H9 (cell line): ENCODE results near the gene ZC3HAV1. TPM values are rescaled to one million over a fixed set of nuclear protein-coding genes. Genes with fewer than 3 reads are reported as not detected.

ENCODE experiments used
- DNase-seq: peaks from one replicate; pipeline ENCODE4 v3.0.0-alpha.2; 2017
- H2AFZ ChIP-seq: one replicate; pipeline ENCODE4 v1.6.1; 2013; ENCODE audit warnings: mild to moderate bottlenecking, low read length, control low read depth, moderate library complexity
- H2AK5ac ChIP-seq: 2 replicates; pipeline ENCODE4 v1.6.1; 2013; ENCODE audit warnings: low read length, control low read depth, mixed read lengths; ENCODE audit not compliant: insufficient read length
- H2BK120ac ChIP-seq: one replicate; pipeline ENCODE4 v1.6.1; 2013; ENCODE audit warnings: low read depth, mild to moderate bottlenecking, low read length, control low read depth, inconsistent platforms; ENCODE audit not compliant: poor library complexity, severe bottlenecking
- H2BK12ac ChIP-seq: 2 replicates; pipeline ENCODE4 v1.6.1; 2013; ENCODE audit warnings: low read length, control low read depth, mixed read lengths, low read depth; ENCODE audit not compliant: insufficient read length
- H2BK15ac ChIP-seq: 2 replicates; pipeline ENCODE4 v1.6.1; 2013; ENCODE audit warnings: low read depth, low read length, control low read depth
- H2BK20ac ChIP-seq: one replicate; pipeline ENCODE4 v1.6.1; 2013; ENCODE audit warnings: low read depth, mild to moderate bottlenecking, low read length, control low read depth, inconsistent platforms; ENCODE audit not compliant: poor library complexity, severe bottlenecking
- H2BK5ac ChIP-seq: 2 replicates; pipeline ENCODE4 v1.6.1; 2013; ENCODE audit warnings: low read length, control low read depth, mixed read lengths; ENCODE audit not compliant: insufficient read length
- H3K14ac ChIP-seq: 2 replicates; pipeline ENCODE4 v1.6.1; 2013; ENCODE audit warnings: low read length, control low read depth; ENCODE audit not compliant: insufficient read depth
- H3K18ac ChIP-seq: 2 replicates; pipeline ENCODE4 v1.6.1; 2013; ENCODE audit warnings: low read depth, mild to moderate bottlenecking, mixed read lengths, low read length, control low read depth; ENCODE audit not compliant: insufficient read length
- H3K23ac ChIP-seq: 2 replicates; pipeline ENCODE4 v1.6.1; 2013; ENCODE audit warnings: low read length, control low read depth, mixed read lengths, low read depth; ENCODE audit not compliant: insufficient read length
- H3K23me2 ChIP-seq: 2 replicates; pipeline ENCODE4 v1.6.1; 2013; ENCODE audit warnings: low read depth, mild to moderate bottlenecking, mixed read lengths, low read length, control low read depth; ENCODE audit not compliant: insufficient read length, poor library complexity, severe bottlenecking
- H3K27ac ChIP-seq: 2 replicates; pipeline ENCODE4 v1.5.1; 2013; ENCODE audit warnings: low read length, control low read depth, mixed read lengths, low read depth; ENCODE audit not compliant: insufficient read length
- H3K27me3 ChIP-seq: 2 replicates; pipeline ENCODE4 v1.6.1; 2013; ENCODE audit warnings: low read length, control low read depth, inconsistent platforms; ENCODE audit not compliant: insufficient read depth
- H3K4ac ChIP-seq: 2 replicates; pipeline ENCODE4 v1.6.1; 2013; ENCODE audit warnings: low read depth, mild to moderate bottlenecking, control low read depth, inconsistent platforms, low read length, moderate library complexity
- H3K4me1 ChIP-seq: 2 replicates; pipeline ENCODE4 v1.6.1; 2013; ENCODE audit warnings: low read length, control low read depth, inconsistent platforms; ENCODE audit not compliant: insufficient read depth
- H3K4me2 ChIP-seq: 2 replicates; pipeline ENCODE4 v1.6.1; 2013; ENCODE audit warnings: low read length, control low read depth, mixed read lengths; ENCODE audit not compliant: insufficient read length, insufficient read depth
- H3K56ac ChIP-seq: 2 replicates; pipeline ENCODE4 v1.6.1; 2013; ENCODE audit warnings: low read depth, mild to moderate bottlenecking, mixed read lengths, low read length, control low read depth; ENCODE audit not compliant: insufficient read length
- H3K79me1 ChIP-seq: 2 replicates; pipeline ENCODE4 v1.6.1; 2013; ENCODE audit warnings: low read depth, mild to moderate bottlenecking, moderate library complexity, low read length, control low read depth, inconsistent platforms; ENCODE audit not compliant: insufficient read depth, poor library complexity, severe bottlenecking
- H3K79me2 ChIP-seq: 2 replicates; pipeline ENCODE4 v1.6.1; 2013; ENCODE audit warnings: low read length, control low read depth, inconsistent platforms; ENCODE audit not compliant: insufficient read depth
- H3K9ac ChIP-seq: 2 replicates; pipeline ENCODE4 v1.6.1; 2013; ENCODE audit warnings: low read length, control low read depth, mixed read lengths; ENCODE audit not compliant: insufficient read length; ENCODE audit errors: extremely low read depth
- H3K9me3 ChIP-seq: one replicate; pipeline ENCODE4 v1.6.1; 2013; ENCODE audit warnings: low read depth, low read length, inconsistent platforms; ENCODE audit not compliant: control insufficient read depth
- H3T11ph ChIP-seq: one replicate; pipeline ENCODE4 v1.6.1; 2013; ENCODE audit warnings: mild to moderate bottlenecking, low read length, control low read depth, inconsistent platforms
- H4K20me1 ChIP-seq: one replicate; pipeline ENCODE4 v1.6.1; 2013; ENCODE audit not compliant: control insufficient read depth, insufficient read length, insufficient read depth
- H4K5ac ChIP-seq: 2 replicates; pipeline ENCODE4 v1.6.1; 2013; ENCODE audit warnings: low read depth, mild to moderate bottlenecking, mixed read lengths, low read length, control low read depth; ENCODE audit not compliant: insufficient read length
- H4K8ac ChIP-seq: replicated peaks from 2 replicates; pipeline ENCODE4 v1.6.1; 2013; ENCODE audit warnings: low read length, control low read depth, mixed read lengths, low read depth; ENCODE audit not compliant: insufficient read length
- H4K91ac ChIP-seq: 2 replicates; pipeline ENCODE4 v1.6.1; 2013; ENCODE audit warnings: low read depth, mild to moderate bottlenecking, moderate library complexity, mixed read lengths, low read length, control low read depth; ENCODE audit not compliant: insufficient read length
- H3K27ac Mint-ChIP-seq, 3 experiments: 2 replicates in 2 of 3; 3 replicates in 1 of 3; pipeline ENCODE4 v1.8.0; 2020 to 2021; ENCODE audit warnings: mixed read lengths in 3 of 3, mild to moderate bottlenecking in 1 of 3, moderate library complexity in 1 of 3
- H3K27me3 Mint-ChIP-seq: 2 replicates; pipeline ENCODE4 v1.8.0; 2021; ENCODE audit warnings: low read depth, mild to moderate bottlenecking, moderate library complexity, mixed read lengths
- H3K36me3 Mint-ChIP-seq, 3 experiments: 2 replicates in 2 of 3; 3 replicates in 1 of 3; pipeline ENCODE4 v1.8.0; 2020 to 2021; ENCODE audit warnings: low read depth in 3 of 3, mixed read lengths in 3 of 3; ENCODE audit not compliant: insufficient read depth in 1 of 3
- H3K4me1 Mint-ChIP-seq, 2 experiments: 2 replicates each; pipeline ENCODE4 v1.8.0; 2020; ENCODE audit warnings: mixed read lengths in 2 of 2
- H3K4me3 Mint-ChIP-seq, 2 experiments: 2 replicates in 1 of 2; 3 replicates in 1 of 2; pipeline ENCODE4 v1.8.0; 2020 to 2021; ENCODE audit warnings: mild to moderate bottlenecking in 2 of 2, mixed read lengths in 2 of 2, moderate library complexity in 1 of 2
- H3K9me3 Mint-ChIP-seq, 2 experiments: 2 replicates in 1 of 2; 3 replicates in 1 of 2; pipeline ENCODE4 v1.8.0; 2020; ENCODE audit warnings: mild to moderate bottlenecking in 2 of 2, mixed read lengths in 2 of 2, moderate library complexity in 1 of 2
- CTCF ChIP-seq: fragments of 200-600 bp; sonication (generic); conservative IDR thresholded peaks from 3 replicates; pipeline ENCODE4 v1.8.0; 2021; ENCODE audit warnings: antibody characterized with exemption, mild to moderate bottlenecking
- WGBS: extraction: QIAGEN DNeasy Blood & Tissue Kit; methylation state at CpG from one replicate; pipeline ENCODE4 v1.1.7; 2013; ENCODE audit warnings: missing lambda C conversion rate, low lambda C conversion rate, mixed read lengths; ENCODE audit not compliant: insufficient read length; ENCODE audit errors: extremely low coverage; 5-methylcytosine and 5-hydroxymethylcytosine counted together
- total RNA-seq: library from RNA; stranded (reverse); gene quantifications from 2 replicates; pipeline ENCODE4 v1.2.1, GENCODE V29; 2021

ZC3HAV1 gene
- total RNA-seq, 1 experiment from 2014 or later = 32.8 TPM

- Histone ChIP-seq H3T11ph (no peak overlapping the region), H2AFZ (no peak overlapping the region), H3K9me3 (peaks cover 7% of the 10 kb centered on the region), H3K23me2 (no peaks in the 10 kb centered on the region), H3K79me2 (no peaks in the 10 kb centered on the region), H2BK15ac (no peak overlapping the region), H3K56ac (no peak overlapping the region), H3K79me1 (no peaks in the 10 kb centered on the region), H4K20me1 (no peaks in the 10 kb centered on the region), H3K23ac (no peak overlapping the region), H3K9ac (no peak overlapping the region), H4K8ac (no peak overlapping the region), H2BK20ac (no peak overlapping the region), H3K14ac (no peak overlapping the region), H4K5ac (no peak overlapping the region), H3K18ac (no peak overlapping the region), H4K91ac (no peak overlapping the region), H3K4me2 (no peak overlapping the region), H2BK12ac (no peak overlapping the region), H2BK5ac (no peak overlapping the region), H2AK5ac (no peak overlapping the region), H3K4me1 (no peaks in the 10 kb centered on the region), H3K27me3 (no peaks in the 10 kb centered on the region), H3K4ac (no peak overlapping the region), H2BK120ac (no peak overlapping the region), H3K27ac (no peak overlapping the region)
- no CpG with 5 or more reads among the region's 11 CpGs for WGBS
- no peaks in the 10 kb centered on the region for H3K4me1 Mint-ChIP-seq
- peaks cover 0 to 6% of the 10 kb centered on the region in 2 experiments; a peak in 2 of 5 replicates for H3K9me3 Mint-ChIP-seq
- no peak overlapping the region for H3K27ac Mint-ChIP-seq
- TF ChIP-seq CTCF = no peak
- peaks cover 19 to 67% (median 29%) of the 10 kb centered on the region in 3 experiments; a peak in 6 of 7 replicates for H3K36me3 Mint-ChIP-seq
- no peaks in the 10 kb centered on the region for H3K27me3 Mint-ChIP-seq
- no peak overlapping the region for H3K4me3 Mint-ChIP-seq
- DNase-seq = no peak
Observed at GRCh38 chr7:139065323-139065722, 44.2 kb downstream of the ZC3HAV1 start.
